Erythroblast (primary cell): ENCODE data around the gene DEF6.

ENCODE experiments used
- GATA1 ChIP-seq: IDR thresholded peaks from 2 replicates; pipeline ENCODE4 v1.6.1; 2011; ENCODE audit warnings: low read depth, mild to moderate bottlenecking, control low read depth, low read length, moderate library complexity
- POLR2A ChIP-seq: IDR thresholded peaks from 2 replicates; pipeline ENCODE4 v1.6.1; 2011; ENCODE audit warnings: mild to moderate bottlenecking, low read length

- TF ChIP-seq POLR2A (no peak), GATA1 (no peak)
These were observed 2.6 kb upstream of the DEF6 start for GRCh38 chr6:35295036-35295435.
